Natural killer cell (primary cell): Measurements from ENCODE around the gene CHRNE. TPM values are rescaled to one million over a fixed set of nuclear protein-coding genes. Genes with fewer than 3 reads are reported as not detected.
A peak's percentile ranks its signal among the peaks of the same experiment; 100 is the strongest.

Experiments used
- ATAC-seq, 3 donors: fragments of 150-1000 bp in 2 of 3; fragments of 200-7000 bp in 1 of 3; cut with Tn5 transposase; 1 replicate in 1 of 3; 2 replicates in 2 of 3; pipeline ENCODE4 v1.10.0; 2021; ENCODE audit warnings: mild to moderate bottlenecking in 2 of 3, moderate library complexity in 2 of 3
- DNase-seq, 2 donors: peaks; one replicate each; pipeline versions ENCODE4 v3.0.0 to v3.0.0-alpha.2; 2013 to 2021; ENCODE audit warnings: mixed read lengths in 1 of 2
- H3K27ac ChIP-seq: one replicate; pipeline ENCODE4 v1.5.1; 2013; ENCODE audit warnings: mild to moderate bottlenecking, low read length
- H3K27me3 ChIP-seq: one replicate; pipeline ENCODE4 v1.6.1; 2013; ENCODE audit warnings: low read length; ENCODE audit not compliant: control insufficient read depth, insufficient read depth
- H3K36me3 ChIP-seq: one replicate; pipeline ENCODE4 v1.6.1; 2013; ENCODE audit warnings: low read length; ENCODE audit not compliant: control insufficient read depth, insufficient read depth
- H3K4me1 ChIP-seq: one replicate; pipeline ENCODE4 v1.6.1; 2013; ENCODE audit warnings: low read length; ENCODE audit not compliant: control insufficient read depth, insufficient read depth
- H3K4me3 ChIP-seq: one replicate; pipeline ENCODE4 v1.5.1; 2013; ENCODE audit warnings: low read length
- H3K9me3 ChIP-seq: one replicate; pipeline ENCODE4 v1.6.1; 2013; ENCODE audit warnings: low read length; ENCODE audit not compliant: control insufficient read depth, insufficient read depth
- H3K27ac Mint-ChIP-seq, 2 donors: one replicate each; pipeline ENCODE4 v1.8.0; 2022; ENCODE audit warnings: mild to moderate bottlenecking in 2 of 2, mixed read lengths in 2 of 2, moderate library complexity in 1 of 2
- H3K27me3 Mint-ChIP-seq, 2 donors: one replicate each; pipeline ENCODE4 v1.8.0; 2022; ENCODE audit warnings: low read depth in 2 of 2, mixed read lengths in 2 of 2
- H3K36me3 Mint-ChIP-seq: one replicate; pipeline ENCODE4 v1.8.0; 2022; ENCODE audit warnings: mixed read lengths
- H3K4me1 Mint-ChIP-seq, 2 donors: one replicate each; pipeline ENCODE4 v1.8.0; 2022; ENCODE audit warnings: mixed read lengths in 2 of 2
- H3K4me3 Mint-ChIP-seq: one replicate; pipeline ENCODE4 v1.8.0; 2022; ENCODE audit warnings: mild to moderate bottlenecking, moderate library complexity, mixed read lengths
- H3K9me3 Mint-ChIP-seq, 2 donors: one replicate each; pipeline ENCODE4 v1.8.0; 2022; ENCODE audit warnings: mixed read lengths in 2 of 2
- CTCF ChIP-seq: fragments of 200-600 bp; IDR thresholded peaks from one replicate; pipeline ENCODE4 v1.8.0; 2022; ENCODE audit warnings: antibody characterized with exemption
- WGBS: methylation state at CpG from one replicate; pipeline ENCODE4 v1.1.7; 2013; ENCODE audit warnings: missing lambda C conversion rate; ENCODE audit not compliant: insufficient coverage; 5-methylcytosine and 5-hydroxymethylcytosine counted together
- intact Hi-C: fragments of 100-400 bp; cut with micrococcal nuclease; formaldehyde crosslinking; loops from one replicate; pipeline ENCODE4 v1.14.2; 2022
- total RNA-seq, 4 donors: library from RNA; stranded (reverse); fragments of 120-200 nt in 1 of 4; gene quantifications; one replicate each; pipeline versions ENCODE4 v1.2.3 to v1.2.4, GENCODE V29; 2013 to 2022

CHRNE gene
- total RNA-seq, 3 donors from 2014 or later (not counting 1 experiment from before 2014, with no cell fraction given) = 11.8 to 17.9 (median 11.8) TPM

GRCh38 chr17:4893272-4893671 lies 9.6 kb downstream of the CHRNE start:
- 95% methylated on average over 17 of the region's 18 CpGs for WGBS
- no peaks in the 10 kb centered on the region for H3K9me3 Mint-ChIP-seq
- Histone ChIP-seq H3K27ac (no peak overlapping the region), H3K27me3 (no peaks in the 10 kb centered on the region), H3K36me3 (peaks cover 68% of the 10 kb centered on the region), H3K4me1 (peaks cover 2% of the 10 kb centered on the region), H3K9me3 (no peaks in the 10 kb centered on the region), H3K4me3 (no peak overlapping the region)
- H3K4me1 Mint-ChIP-seq = peaks cover 0 to 7% of the 10 kb centered on the region in 2 donors
- no peaks in the 10 kb centered on the region for H3K36me3 Mint-ChIP-seq
- ATAC-seq (no peak), DNase-seq (no peak)
- H3K27ac Mint-ChIP-seq = peak overlapping the region in 1 of 2 donors; percentile 73
- H3K4me3 Mint-ChIP-seq = no peak overlapping the region
- intact Hi-C loops = no loop called here
- H3K27me3 Mint-ChIP-seq = no peaks in the 10 kb centered on the region
- no peak for TF ChIP-seq CTCF

GRCh38 chr17:4892499-4893221 lies 10.2 kb downstream of the CHRNE start:
- no peaks in the 10 kb centered on the region for H3K27me3 ChIP-seq
- no peak for ATAC-seq
- no peak overlapping the region for H3K27ac ChIP-seq
- no peak overlapping the region for H3K4me3 Mint-ChIP-seq
- peak overlapping the region in 1 of 2 donors; percentile 73 for H3K27ac Mint-ChIP-seq
- no peaks in the 10 kb centered on the region for H3K27me3 Mint-ChIP-seq
- no peaks in the 10 kb centered on the region for H3K9me3 Mint-ChIP-seq
- WGBS = 94% methylated on average over 21 of the region's 23 CpGs
- intact Hi-C loops = no loop called here
- no peaks in the 10 kb centered on the region for H3K36me3 Mint-ChIP-seq
- peaks cover 0 to 5% of the 10 kb centered on the region in 2 donors for H3K4me1 Mint-ChIP-seq
- H3K4me3 ChIP-seq = no peak overlapping the region
- H3K4me1 ChIP-seq = no peaks in the 10 kb centered on the region
- TF ChIP-seq CTCF = no peak
- no peak for DNase-seq
- no peaks in the 10 kb centered on the region for H3K9me3 ChIP-seq
- peaks cover 69% of the 10 kb centered on the region for H3K36me3 ChIP-seq

- no peak overlapping the region for H3K27ac Mint-ChIP-seq
- TF ChIP-seq CTCF = no peak
- no peaks in the 10 kb centered on the region for H3K27me3 ChIP-seq
- 94% methylated on average over 42 of the region's 42 CpGs for WGBS
- no peaks in the 10 kb centered on the region for H3K9me3 Mint-ChIP-seq
- H3K9me3 ChIP-seq = no peaks in the 10 kb centered on the region
- H3K27ac ChIP-seq = no peak overlapping the region
- no peaks in the 10 kb centered on the region for H3K27me3 Mint-ChIP-seq
- H3K36me3 ChIP-seq = peaks cover 73% of the 10 kb centered on the region
- H3K4me1 ChIP-seq = no peaks in the 10 kb centered on the region
- no peaks in the 10 kb centered on the region for H3K36me3 Mint-ChIP-seq
- intact Hi-C loops = no loop called here
- ATAC-seq (no peak), DNase-seq (no peak)
- peaks cover 0 to 5% of the 10 kb centered on the region in 2 donors for H3K4me1 Mint-ChIP-seq
- H3K4me3 ChIP-seq = no peak overlapping the region
- no peak overlapping the region for H3K4me3 Mint-ChIP-seq
These were observed 11.2 kb downstream of the CHRNE start for GRCh38 chr17:4891411-4892410.
